GM12878 (cell line): ENCODE data around the gene C5orf34. TPM values are rescaled to one million over a fixed set of nuclear protein-coding genes. Genes with fewer than 3 reads are reported as not detected.
"Not testable (repeated sequence)": the region's sequence is repeated elsewhere in the genome, so short reads cannot be mapped to it uniquely, and the experiment has no call there.

Experiments
- ATAC-seq: fragments of 200-7000 bp; cut with Tn5 transposase; 3 replicates; pipeline ENCODE4 v1.9.1; 2020; ENCODE audit warnings: mild to moderate bottlenecking, moderate library complexity
- BruUV-seq: library from RNA; stranded (reverse); fragments of 400-500 nt; replicated peaks from 2 replicates; lab custom pipeline; 2021; lab: Mats Ljungman, UMichigan
- CTCF ChIA-PET: fragments of 300-600 bp; sonication (Branson Sonifier 250); formaldehyde crosslinking; extraction: SDS; loops from one replicate; lab custom pipeline; 2021; ENCODE audit warnings: inconsistent platforms; lab: Yijun Ruan, JAX
- POLR2A ChIA-PET: fragments of 350-600 bp; formaldehyde crosslinking; extraction: SDS; loops from one replicate; lab custom pipeline; 2021; ENCODE audit warnings: inconsistent platforms; lab: Charles Lee
- RAD21 ChIA-PET: fragments of 300-600 bp; sonication (Branson Sonifier 250); formaldehyde crosslinking; loops from one replicate; lab custom pipeline; 2023; ENCODE audit warnings: antibody characterized with exemption; ENCODE audit not compliant: unreplicated experiment; lab: Charles Lee
- SMC1A ChIA-PET: fragments of 300-600 bp; sonication (Branson Sonifier 250); formaldehyde crosslinking; loops from one replicate; lab custom pipeline; 2023; ENCODE audit not compliant: unreplicated experiment, uncharacterized antibody; lab: Charles Lee
- DNase-seq: peaks from one replicate; pipeline ENCODE4 v3.0.0-alpha.2; 2011; ENCODE audit warnings: low read depth, low spot score
- FAIRE-seq: peaks from 3 replicates; lab custom pipeline; 2011; peaks lifted over from hg19 to GRCh38; lab: Jason Lieb, UNC
- H2AFZ ChIP-seq: 2 replicates; pipeline ENCODE4 v1.6.0; 2011; ENCODE audit warnings: low read depth, low read length, control low read depth; ENCODE audit not compliant: control insufficient read depth
- H3K27ac ChIP-seq: 2 replicates; pipeline ENCODE4 v1.5.1; 2011; ENCODE audit warnings: control low read depth; ENCODE audit not compliant: control insufficient read depth, insufficient read depth
- H3K27me3 ChIP-seq, 2 experiments: replicated peaks in 1 of 2; 2 replicates each; pipeline versions ENCODE4 v1.6.0 to v1.6.1; 2011; ENCODE audit warnings: low read length in 1 of 2; ENCODE audit not compliant: control insufficient read depth in 2 of 2, insufficient read depth in 2 of 2
- H3K36me3 ChIP-seq, 2 experiments: 2 replicates each; pipeline ENCODE4 v1.5.1; 2011; ENCODE audit warnings: low read length in 1 of 2; ENCODE audit not compliant: control insufficient read depth in 2 of 2, insufficient read depth in 2 of 2
- H3K4me1 ChIP-seq: 2 replicates; pipeline ENCODE4 v1.6.1; 2011; ENCODE audit warnings: mild to moderate bottlenecking, low read length, moderate library complexity, mixed read lengths; ENCODE audit not compliant: control insufficient read depth, insufficient read depth
- H3K4me2 ChIP-seq: 2 replicates; pipeline ENCODE4 v1.6.0; 2011; ENCODE audit warnings: control low read depth; ENCODE audit not compliant: control insufficient read depth, insufficient read depth
- H3K4me3 ChIP-seq: fragments of 200-600 bp; sonication (generic); 2 replicates; pipeline ENCODE4 v1.5.1; 2016
- H3K79me2 ChIP-seq: 2 replicates; pipeline ENCODE4 v1.6.0; 2011; ENCODE audit warnings: low read length; ENCODE audit not compliant: control insufficient read depth, insufficient read depth
- H3K9ac ChIP-seq: 2 replicates; pipeline ENCODE4 v1.8.0; 2011; ENCODE audit warnings: low read length, control low read depth, mixed read lengths; ENCODE audit not compliant: control insufficient read depth, insufficient read depth
- H3K9me3 ChIP-seq: replicated peaks from 3 replicates; pipeline ENCODE4 v1.5.1; 2011; ENCODE audit warnings: mild to moderate bottlenecking, low read length; ENCODE audit not compliant: control insufficient read depth, insufficient read depth
- H4K20me1 ChIP-seq: 2 replicates; pipeline ENCODE4 v1.6.0; 2011; ENCODE audit not compliant: control insufficient read depth, insufficient read depth
- ATF2 ChIP-seq: IDR thresholded peaks from 2 replicates; pipeline ENCODE4 v1.6.1; 2012; ENCODE audit warnings: low read length, inconsistent platforms
- BRCA1 ChIP-seq: IDR thresholded peaks from 2 replicates; pipeline ENCODE4 v1.6.1; 2011; ENCODE audit warnings: low read depth, low read length, improper control_type of control experiment
- CEBPB ChIP-seq, 2 experiments: fragments of 150-350 bp in 1 of 2; IDR thresholded peaks; 2 replicates each; pipeline ENCODE4 v1.6.1; 2012 to 2014; ENCODE audit warnings: low read depth in 2 of 2, low read length in 2 of 2, borderline replicate concordance in 1 of 2, inconsistent platforms in 1 of 2
- FOXM1 ChIP-seq: IDR thresholded peaks from 2 replicates; pipeline ENCODE4 v1.6.1; 2012; ENCODE audit warnings: low read depth, mild to moderate bottlenecking, inconsistent platforms, low read length, moderate library complexity
- NFXL1 ChIP-seq: fragments of 450-650 bp; IDR thresholded peaks from 2 replicates; pipeline ENCODE4 v1.6.1; 2017; ENCODE audit warnings: antibody characterized with exemption, mild to moderate bottlenecking, borderline replicate concordance
- POLR2A ChIP-seq: IDR thresholded peaks from 2 replicates; pipeline ENCODE4 v1.6.1; 2011; ENCODE audit warnings: low read depth, mild to moderate bottlenecking, low read length
- POU2F2 ChIP-seq: IDR thresholded peaks from 3 replicates; pipeline ENCODE4 v1.6.1; 2011; ENCODE audit warnings: low read depth, mild to moderate bottlenecking, low read length, borderline replicate concordance
- SIN3A ChIP-seq: IDR thresholded peaks from 2 replicates; pipeline ENCODE4 v1.6.1; 2012; ENCODE audit warnings: low read depth, low read length, improper control_type of control experiment
- SMC3 ChIP-seq: IDR thresholded peaks from 2 replicates; pipeline ENCODE4 v1.6.1; 2011; ENCODE audit warnings: low read length, improper control_type of control experiment, borderline replicate concordance
- TARDBP ChIP-seq: IDR thresholded peaks from 2 replicates; pipeline ENCODE4 v1.6.1; 2016; ENCODE audit warnings: borderline replicate concordance
- USF2 ChIP-seq: IDR thresholded peaks from 2 replicates; pipeline ENCODE4 v1.6.1; 2011; ENCODE audit warnings: low read depth, low read length, improper control_type of control experiment, borderline replicate concordance
- ZNF622 ChIP-seq: fragments of 450-650 bp; IDR thresholded peaks from 2 replicates; pipeline ENCODE4 v1.6.1; 2017; ENCODE audit warnings: mild to moderate bottlenecking, inconsistent platforms
- ZSCAN29 ChIP-seq: fragments of 450-650 bp; IDR thresholded peaks from 2 replicates; pipeline ENCODE4 v1.6.1; 2017; ENCODE audit warnings: mild to moderate bottlenecking, moderate library complexity
- WGBS: methylation state at CpG from one replicate; pipeline ENCODE4 v1.1.6; 2016; ENCODE audit warnings: low lambda C conversion rate; ENCODE audit not compliant: insufficient replicate concordance, insufficient coverage; ENCODE audit errors: missing lambda C conversion rate; 5-methylcytosine and 5-hydroxymethylcytosine counted together
- in situ Hi-C: fragments of 300-500 bp; cut with MboI; formaldehyde crosslinking; loops from 9 replicates; pipeline ENCODE4 v1.14.3; 2018; ENCODE audit warnings: mixed read lengths
- intact Hi-C: fragments of 100-400 bp; cut with micrococcal nuclease; formaldehyde crosslinking; loops from one replicate; pipeline ENCODE4 v1.14.2; 2022; ENCODE audit not compliant: unreplicated experiment
- polyA plus RNA-seq, 11 experiments: library from polyadenylated mRNA; depleted of rRNA in 4 of 11; unstranded in 6 of 11; stranded (reverse) in 5 of 11; fragments of >200 nt; fragmentation: Nextera tagmentation in 4 of 11; fragmentation: Illumina TruSeq in 1 of 11; extraction: Ambion mirVana in 4 of 11; extraction: Trizol in 1 of 11; gene quantifications; 1 replicate in 1 of 11; 2 replicates in 10 of 11; pipeline versions ENCODE4 v1.2.1 to v1.2.3, GENCODE V29; 2011 to 2016; ENCODE audit warnings: inconsistent platforms in 2 of 11, missing spikeins in 2 of 11, low read depth in 1 of 11
- total RNA-seq, 4 experiments: library from RNA; depleted of rRNA in 3 of 4; stranded (reverse); fragments of >200 nt in 3 of 4; fragmentation: Illumina TruSeq in 1 of 4; extraction: Trizol in 1 of 4; gene quantifications; 2 replicates each; pipeline versions ENCODE4 v1.2.1 to v1.2.3, GENCODE V29; 2013 to 2021

Gene C5orf34
- total and polyA plus RNA-seq, 10 of the 15 experiments (the other 5 are each of a cell fraction or from before 2014, with no cell fraction given), result 6.1 to 15.1 (median 10.0) TPM

GRCh38 chr5:43456556-43456955 is 58.4 kb downstream of the C5orf34 start:
- H2AFZ ChIP-seq, result no peak overlapping the region
- no peaks in the 10 kb centered on the region for H3K79me2 ChIP-seq
- H4K20me1 ChIP-seq, result no peaks in the 10 kb centered on the region
- H3K36me3 ChIP-seq, result peaks cover 0 to 4% of the 10 kb centered on the region in 2 experiments; a peak in 2 of 4 replicates
- 100% methylated on average over 3 of the region's 3 CpGs for WGBS
- H3K9ac ChIP-seq, result no peak overlapping the region
- no peak for TF ChIP-seq NFXL1
- no peak for TF ChIP-seq ZSCAN29
- no peak for TF ChIP-seq TARDBP
- no peak for TF ChIP-seq USF2
- TF ChIP-seq POLR2A, result no peak
- no peak for TF ChIP-seq BRCA1
- no peak for TF ChIP-seq POU2F2
- TF ChIP-seq ATF2, result no peak
- no peak for TF ChIP-seq SMC3
- no peak for TF ChIP-seq FOXM1
- TF ChIP-seq CEBPB (IDR thresholded peaks at IDR 0.05; ENCODE audit: borderline replicate concordance in 1 of 2, low read depth in 2 of 2, low read length in 2 of 2), result no peak
- no peak for TF ChIP-seq ZNF622
- TF ChIP-seq SIN3A, result no peak
- intact Hi-C loops, result no loop called here
- ATAC-seq, result no peak
- ChIA-PET POLR2A (no interaction called here), CTCF (no interaction called here), SMC1A (interaction anchor here (1.2 kb wide), 1 partner anchor 9 kb away, joined by 3 read pairs; no protein-coding TSS in a partner anchor), RAD21 (no interaction called here)
- H3K4me3 ChIP-seq, result no peak overlapping the region
- FAIRE-seq, result no peak
- no peak overlapping the region for H3K4me2 ChIP-seq
- in situ Hi-C loops, result no loop called here
- BruUV-seq, result no TSS peak
- no peaks in the 10 kb centered on the region for H3K27me3 ChIP-seq
- no peak for DNase-seq
- no peaks in the 10 kb centered on the region for H3K4me1 ChIP-seq
- H3K9me3 ChIP-seq, result no peaks in the 10 kb centered on the region; the same call in 2 of the 3 replicates
- H3K27ac ChIP-seq, result no peak overlapping the region

DNA sequence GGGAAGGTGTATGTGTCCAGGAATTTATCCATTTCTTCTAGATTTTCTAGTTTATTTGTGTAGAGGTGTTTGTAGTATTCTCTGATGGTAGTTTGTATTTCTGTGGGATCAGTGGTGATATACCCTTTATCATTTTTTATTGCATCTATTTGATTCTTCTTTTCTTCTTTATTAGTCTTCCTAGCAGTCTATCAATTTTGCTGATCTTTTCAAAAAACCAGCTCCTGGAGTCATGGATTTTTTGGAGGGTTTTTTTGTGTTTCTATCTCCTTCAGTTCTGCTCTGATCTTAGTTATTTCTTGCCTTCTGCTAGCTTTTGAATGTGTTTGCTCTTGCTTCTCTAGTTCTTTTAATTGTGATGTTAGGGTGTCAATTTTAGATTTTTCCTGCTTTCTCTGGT is 73.4 kb downstream of the C5orf34 start:
- H3K36me3 ChIP-seq, H3K9ac ChIP-seq, RAD21 ChIA-PET, intact Hi-C loops, POLR2A ChIA-PET, H3K4me3 ChIP-seq, FAIRE-seq, H3K79me2 ChIP-seq, H3K9me3 ChIP-seq, H2AFZ ChIP-seq, ATAC-seq, in situ Hi-C loops, H3K27ac ChIP-seq, CTCF ChIA-PET, DNase-seq, H3K4me2 ChIP-seq, SMC1A ChIA-PET, H4K20me1 ChIP-seq, BruUV-seq, H3K27me3 ChIP-seq, H3K4me1 ChIP-seq: not testable (repeated sequence)
